ENCODE measurements around the gene PLCB1. TPM values are rescaled to one million over a fixed set of nuclear protein-coding genes. Genes with fewer than 3 reads are reported as not detected.
A peak's percentile ranks its signal among the peaks of the same experiment; 100 is the strongest.

Gene PLCB1
- polyA plus RNA-seq, 4 donors = 1.8 to 5.4 (median 2.0) TPM

GRCh38 chr20:8151372-8151771, 19.3 kb downstream of the PLCB1 start:
- no peak for FAIRE-seq
- peaks cover 0 to 4% (median 3%) of the 10 kb centered on the region in 3 donors for H3K4me1 ChIP-seq (ENCODE audit: control insufficient read depth in 3 of 3, insufficient read depth in 2 of 3, low read depth in 1 of 3, low read length in 2 of 3)
- H3K27ac ChIP-seq (ENCODE audit: low read depth in 1 of 3, low read length in 2 of 3) = peak overlapping the region in 1 of 3 donors; percentile 45
- H3K27me3 ChIP-seq (ENCODE audit: control insufficient read depth in 3 of 3, insufficient read depth in 3 of 3, low read length in 3 of 3) = no peaks in the 10 kb centered on the region
- H3K9me3 ChIP-seq (ENCODE audit: control insufficient read depth in 2 of 2, insufficient read depth in 1 of 2, low read depth in 1 of 2, low read length in 1 of 2) = no peaks in the 10 kb centered on the region
- no peaks in the 10 kb centered on the region for H3K36me3 ChIP-seq (ENCODE audit: control insufficient read depth in 3 of 3, insufficient read depth in 2 of 3, low read depth in 1 of 3, low read length in 3 of 3)
- 49 to 87% (median 64%) methylated on average over 5 of the region's 5 CpGs for WGBS, 3 donors
- DNase-seq = no peak
- H3K4me3 ChIP-seq (ENCODE audit: low read depth in 1 of 3, low read length in 3 of 3) = no peak overlapping the region

- FAIRE-seq = no peak
- DNase-seq = no peak
- no peaks in the 10 kb centered on the region for H3K9me3 ChIP-seq (ENCODE audit: control insufficient read depth in 2 of 2, insufficient read depth in 1 of 2, low read depth in 1 of 2, low read length in 1 of 2)
- no peak overlapping the region for H3K4me3 ChIP-seq (ENCODE audit: low read depth in 1 of 3, low read length in 3 of 3)
- 36 to 58% (median 47%) methylated on average over 1 of the region's 1 CpG for WGBS, 3 donors
- no peaks in the 10 kb centered on the region for H3K36me3 ChIP-seq (ENCODE audit: control insufficient read depth in 3 of 3, insufficient read depth in 2 of 3, low read depth in 1 of 3, low read length in 3 of 3)
- H3K27me3 ChIP-seq (ENCODE audit: control insufficient read depth in 3 of 3, insufficient read depth in 3 of 3, low read length in 3 of 3) = no peaks in the 10 kb centered on the region
- H3K27ac ChIP-seq (ENCODE audit: low read depth in 1 of 3, low read length in 2 of 3) = peak overlapping the region in 1 of 3 donors; percentile 24
- peaks cover 0 to 4% (median 3%) of the 10 kb centered on the region in 3 donors for H3K4me1 ChIP-seq (ENCODE audit: control insufficient read depth in 3 of 3, insufficient read depth in 2 of 3, low read depth in 1 of 3, low read length in 2 of 3)
Measured at GRCh38 chr20:8152183-8152582, 20.1 kb downstream of the PLCB1 start.

- Histone ChIP-seq H3K27ac (ENCODE audit: low read depth in 1 of 3, low read length in 2 of 3) (no peak overlapping the region), H3K9me3 (ENCODE audit: control insufficient read depth in 2 of 2, insufficient read depth in 1 of 2, low read depth in 1 of 2, low read length in 1 of 2) (no peaks in the 10 kb centered on the region), H3K36me3 (ENCODE audit: control insufficient read depth in 3 of 3, insufficient read depth in 2 of 3, low read depth in 1 of 3, low read length in 3 of 3) (no peaks in the 10 kb centered on the region), H3K4me1 (ENCODE audit: control insufficient read depth in 3 of 3, insufficient read depth in 2 of 3, low read depth in 1 of 3, low read length in 2 of 3) (peaks cover 0 to 4% (median 3%) of the 10 kb centered on the region in 3 donors), H3K27me3 (ENCODE audit: control insufficient read depth in 3 of 3, insufficient read depth in 3 of 3, low read length in 3 of 3) (no peaks in the 10 kb centered on the region), H3K4me3 (ENCODE audit: low read depth in 1 of 3, low read length in 3 of 3) (no peak overlapping the region)
- no peak for DNase-seq
- no peak for FAIRE-seq
- 93 to 96% (median 94%) methylated on average over 2 of the region's 2 CpGs for WGBS, 3 donors
Measured at GRCh38 chr20:8152847-8153246, 20.8 kb downstream of the PLCB1 start.

GRCh38 chr20:8153281-8153908, 21.3 kb downstream of the PLCB1 start:
- Histone ChIP-seq H3K27ac (ENCODE audit: low read depth in 1 of 3, low read length in 2 of 3) (no peak overlapping the region), H3K36me3 (ENCODE audit: control insufficient read depth in 3 of 3, insufficient read depth in 2 of 3, low read depth in 1 of 3, low read length in 3 of 3) (no peaks in the 10 kb centered on the region), H3K4me3 (ENCODE audit: low read depth in 1 of 3, low read length in 3 of 3) (no peak overlapping the region), H3K27me3 (ENCODE audit: control insufficient read depth in 3 of 3, insufficient read depth in 3 of 3, low read length in 3 of 3) (no peaks in the 10 kb centered on the region), H3K9me3 (ENCODE audit: control insufficient read depth in 2 of 2, insufficient read depth in 1 of 2, low read depth in 1 of 2, low read length in 1 of 2) (no peaks in the 10 kb centered on the region), H3K4me1 (ENCODE audit: control insufficient read depth in 3 of 3, insufficient read depth in 2 of 3, low read depth in 1 of 3, low read length in 2 of 3) (peaks cover 0 to 4% (median 3%) of the 10 kb centered on the region in 3 donors)
- FAIRE-seq (no peak), DNase-seq (peak in 1 of 2 donors; percentile 48)
- WGBS, 3 donors = 36 to 42% (median 37%) methylated on average over 3 of the region's 3 CpGs

- Histone ChIP-seq H3K27ac (ENCODE audit: low read depth in 1 of 3, low read length in 2 of 3) (no peak overlapping the region), H3K4me1 (ENCODE audit: control insufficient read depth in 3 of 3, insufficient read depth in 2 of 3, low read depth in 1 of 3, low read length in 2 of 3) (peaks cover 0 to 4% (median 3%) of the 10 kb centered on the region in 3 donors), H3K4me3 (ENCODE audit: low read depth in 1 of 3, low read length in 3 of 3) (no peak overlapping the region), H3K9me3 (ENCODE audit: control insufficient read depth in 2 of 2, insufficient read depth in 1 of 2, low read depth in 1 of 2, low read length in 1 of 2) (peaks cover 0 to 10% of the 10 kb centered on the region in 2 donors), H3K27me3 (ENCODE audit: control insufficient read depth in 3 of 3, insufficient read depth in 3 of 3, low read length in 3 of 3) (no peaks in the 10 kb centered on the region), H3K36me3 (ENCODE audit: control insufficient read depth in 3 of 3, insufficient read depth in 2 of 3, low read depth in 1 of 3, low read length in 3 of 3) (no peaks in the 10 kb centered on the region)
- FAIRE-seq = no peak
- no peak for DNase-seq
- 79 to 90% (median 81%) methylated on average over 2 of the region's 2 CpGs for WGBS, 3 donors
Measured at GRCh38 chr20:8154638-8155037, 22.6 kb downstream of the PLCB1 start.

GRCh38 chr20:8155229-8155628, 23.2 kb downstream of the PLCB1 start:
- Histone ChIP-seq H3K27ac (ENCODE audit: low read depth in 1 of 3, low read length in 2 of 3) (no peak overlapping the region), H3K4me3 (ENCODE audit: low read depth in 1 of 3, low read length in 3 of 3) (no peak overlapping the region), H3K27me3 (ENCODE audit: control insufficient read depth in 3 of 3, insufficient read depth in 3 of 3, low read length in 3 of 3) (no peaks in the 10 kb centered on the region), H3K36me3 (ENCODE audit: control insufficient read depth in 3 of 3, insufficient read depth in 2 of 3, low read depth in 1 of 3, low read length in 3 of 3) (no peaks in the 10 kb centered on the region), H3K9me3 (ENCODE audit: control insufficient read depth in 2 of 2, insufficient read depth in 1 of 2, low read depth in 1 of 2, low read length in 1 of 2) (peaks cover 0 to 11% of the 10 kb centered on the region in 2 donors), H3K4me1 (ENCODE audit: control insufficient read depth in 3 of 3, insufficient read depth in 2 of 3, low read depth in 1 of 3, low read length in 2 of 3) (peaks cover 0 to 4% (median 3%) of the 10 kb centered on the region in 3 donors)
- 80 to 98% (median 80%) methylated on average over 1 of the region's 1 CpG for WGBS, 3 donors
- peak in 1 of 2 donors; percentile 9 for DNase-seq
- FAIRE-seq = no peak

- H3K9me3 ChIP-seq (ENCODE audit: control insufficient read depth in 2 of 2, insufficient read depth in 1 of 2, low read depth in 1 of 2, low read length in 1 of 2) = peaks cover 0 to 11% of the 10 kb centered on the region in 2 donors
- H3K27me3 ChIP-seq (ENCODE audit: control insufficient read depth in 3 of 3, insufficient read depth in 3 of 3, low read length in 3 of 3) = no peaks in the 10 kb centered on the region
- FAIRE-seq (no peak), DNase-seq (peak in 1 of 2 donors; percentile 29)
- peaks cover 0 to 4% (median 3%) of the 10 kb centered on the region in 3 donors for H3K4me1 ChIP-seq (ENCODE audit: control insufficient read depth in 3 of 3, insufficient read depth in 2 of 3, low read depth in 1 of 3, low read length in 2 of 3)
- H3K4me3 ChIP-seq (ENCODE audit: low read depth in 1 of 3, low read length in 3 of 3) = no peak overlapping the region
- no peaks in the 10 kb centered on the region for H3K36me3 ChIP-seq (ENCODE audit: control insufficient read depth in 3 of 3, insufficient read depth in 2 of 3, low read depth in 1 of 3, low read length in 3 of 3)
- peak overlapping the region in 2 of 3 donors; percentile 3 to 15 for H3K27ac ChIP-seq (ENCODE audit: low read depth in 1 of 3, low read length in 2 of 3)
- 44 to 64% (median 49%) methylated on average over 2 of the region's 2 CpGs for WGBS, 3 donors
Measured at GRCh38 chr20:8155812-8156211, 23.7 kb downstream of the PLCB1 start.

GRCh38 chr20:8156235-8157079, 24.4 kb downstream of the PLCB1 start:
- no peak overlapping the region for H3K4me3 ChIP-seq (ENCODE audit: low read depth in 1 of 3, low read length in 3 of 3)
- no peaks in the 10 kb centered on the region for H3K36me3 ChIP-seq (ENCODE audit: control insufficient read depth in 3 of 3, insufficient read depth in 2 of 3, low read depth in 1 of 3, low read length in 3 of 3)
- DNase-seq = no peak
- peaks cover 0 to 11% of the 10 kb centered on the region in 2 donors for H3K9me3 ChIP-seq (ENCODE audit: control insufficient read depth in 2 of 2, insufficient read depth in 1 of 2, low read depth in 1 of 2, low read length in 1 of 2)
- no peaks in the 10 kb centered on the region for H3K27me3 ChIP-seq (ENCODE audit: control insufficient read depth in 3 of 3, insufficient read depth in 3 of 3, low read length in 3 of 3)
- peaks cover 0 to 6% (median 3%) of the 10 kb centered on the region in 3 donors for H3K4me1 ChIP-seq (ENCODE audit: control insufficient read depth in 3 of 3, insufficient read depth in 2 of 3, low read depth in 1 of 3, low read length in 2 of 3)
- no peak for FAIRE-seq
- peak overlapping the region in 1 of 3 donors; percentile 15 for H3K27ac ChIP-seq (ENCODE audit: low read depth in 1 of 3, low read length in 2 of 3)
